NCI-H2196 (cell line): ENCODE results near the gene STK39.

Experiments used
- DNase-seq: peaks from one replicate; lab custom pipeline; 2025; ENCODE audit not compliant: unreplicated experiment; lab: John Stamatoyannopoulos, UW

STK39 gene

DNA sequence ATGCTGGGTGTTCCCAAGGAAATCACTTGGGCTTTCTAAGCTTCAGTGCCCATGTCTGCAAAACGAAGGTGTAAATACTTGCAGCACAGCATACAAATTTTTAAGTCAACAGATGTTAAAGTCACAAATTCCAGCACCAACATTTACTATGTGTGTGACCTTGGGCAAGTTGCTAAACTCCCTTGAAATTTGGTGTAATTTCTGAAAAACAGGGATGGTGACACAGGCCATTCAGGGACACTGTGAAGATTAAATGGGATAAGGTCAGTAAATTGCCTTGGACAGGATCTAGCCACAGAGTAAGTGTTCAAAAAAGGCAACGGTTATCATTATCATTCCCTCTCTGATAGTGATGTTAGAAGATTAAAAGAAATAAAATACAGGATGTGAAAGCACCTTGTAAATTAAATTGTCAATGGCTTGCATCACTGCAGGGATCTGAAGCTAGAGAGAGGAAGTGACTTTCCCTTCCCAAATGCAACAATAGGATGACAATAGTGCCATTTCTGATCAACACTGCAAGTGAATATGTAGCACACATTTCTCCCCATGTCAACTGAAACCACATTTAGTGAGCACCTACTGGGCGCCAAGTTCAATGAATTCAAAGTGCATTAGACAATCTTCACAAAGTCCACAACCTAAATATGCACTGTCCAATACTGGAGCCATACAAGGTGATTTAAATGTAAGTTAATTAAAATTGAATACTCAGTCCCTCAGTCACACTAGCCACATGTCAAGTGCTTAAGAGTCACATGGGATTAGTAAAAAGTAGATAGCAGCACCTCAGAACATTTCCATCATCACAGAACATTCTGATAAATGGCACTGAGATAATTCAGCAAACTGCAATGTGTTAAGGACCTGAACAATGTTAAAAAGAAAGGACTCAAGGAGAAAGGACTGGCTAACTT lies 81.2 kb downstream of the STK39 start:
- DNase-seq: no peak

GRCh38 chr2:168165397-168165796 lies 82.0 kb downstream of the STK39 start:
- DNase-seq: no peak

- no peak for DNase-seq
Measured at GRCh38 chr2:168160897-168161296, 86.5 kb downstream of the STK39 start.

DNA sequence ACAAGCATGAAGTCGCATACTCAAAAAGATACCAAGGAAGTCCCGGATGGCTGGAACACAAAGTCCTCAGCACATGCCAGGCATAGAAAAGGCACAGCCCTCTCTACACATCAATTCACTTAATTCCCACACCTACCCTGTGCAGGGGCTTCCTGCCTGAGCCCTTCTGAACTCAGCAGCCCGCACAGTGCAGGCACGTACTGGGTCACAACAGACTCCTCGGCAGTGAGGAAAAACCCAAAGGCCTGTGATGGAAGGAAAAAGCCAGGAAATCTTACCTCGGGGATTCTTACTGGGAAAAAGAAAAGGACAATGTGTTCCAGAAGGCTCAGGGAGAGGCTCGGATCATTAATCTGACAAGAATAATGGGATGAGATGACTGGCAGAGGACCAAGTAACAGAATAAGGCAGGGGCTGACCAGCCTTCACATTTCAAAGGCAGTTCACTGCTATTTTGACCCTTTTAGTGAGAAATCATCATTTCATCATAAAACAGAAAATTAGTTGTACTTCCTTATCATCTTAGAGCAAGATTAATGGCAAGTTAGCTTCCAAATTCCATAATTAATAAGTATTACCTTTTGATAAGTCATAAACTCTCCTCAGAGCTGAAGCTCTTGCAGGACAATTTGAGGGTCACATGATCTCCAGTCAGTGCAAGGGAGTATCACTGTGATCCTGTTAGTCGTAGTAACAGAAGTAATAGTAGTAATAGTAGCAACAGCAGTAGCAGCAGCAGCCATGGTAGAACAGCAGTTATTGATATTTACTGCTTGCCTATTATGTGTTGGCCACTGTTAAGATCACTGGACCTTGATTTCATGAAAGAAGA lies 87.4 kb downstream of the STK39 start:
- DNase-seq: no peak

DNA sequence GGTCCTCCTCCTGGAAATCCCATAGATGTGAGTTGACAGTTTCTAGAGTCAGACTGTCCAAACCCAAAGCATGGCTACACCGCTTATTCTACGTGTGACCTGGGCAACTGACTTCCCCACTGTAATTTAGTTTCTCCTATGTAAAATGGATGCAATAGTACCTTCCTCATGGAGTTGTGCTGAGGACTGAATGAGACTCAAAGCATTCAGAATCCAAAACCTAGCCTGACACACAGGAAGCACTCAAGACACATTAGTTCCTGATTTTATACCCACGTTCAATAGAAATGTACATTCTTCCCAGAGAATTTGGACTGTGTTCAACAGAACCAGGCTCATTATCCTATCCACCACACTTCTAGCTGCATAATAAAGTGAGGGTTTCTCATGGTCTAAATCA lies 88.8 kb downstream of the STK39 start:
- no peak for DNase-seq

GRCh38 chr2:168157926-168158325 lies 89.5 kb downstream of the STK39 start:
- no peak for DNase-seq

- DNase-seq: no peak
Measured at GRCh38 chr2:168157070-168157469, 90.3 kb downstream of the STK39 start.

GRCh38 chr2:168156661-168157060 lies 90.7 kb downstream of the STK39 start:
- DNase-seq: no peak

- DNase-seq: no peak
Measured at GRCh38 chr2:168155680-168156079, 91.7 kb downstream of the STK39 start.

DNA sequence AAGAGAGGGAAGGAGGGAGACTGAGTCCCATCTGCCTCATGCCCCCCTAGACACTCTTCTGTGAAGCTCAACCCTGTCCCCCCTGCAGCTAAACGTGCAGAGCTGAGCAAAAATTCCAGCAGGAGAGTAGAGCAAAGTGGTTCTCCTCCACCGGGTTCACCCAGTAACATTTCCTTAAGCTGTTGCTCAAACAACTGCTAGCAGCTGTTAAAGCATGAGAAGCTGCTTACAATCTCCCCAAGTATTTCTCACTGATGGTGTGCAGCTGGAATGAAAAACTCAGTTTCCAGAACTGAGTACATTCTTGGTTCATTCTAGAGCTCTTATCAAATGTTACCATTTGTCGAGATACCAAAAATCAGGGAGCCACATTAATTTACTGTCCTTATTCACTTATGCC lies 92.3 kb downstream of the STK39 start:
- DNase-seq: no peak

DNA sequence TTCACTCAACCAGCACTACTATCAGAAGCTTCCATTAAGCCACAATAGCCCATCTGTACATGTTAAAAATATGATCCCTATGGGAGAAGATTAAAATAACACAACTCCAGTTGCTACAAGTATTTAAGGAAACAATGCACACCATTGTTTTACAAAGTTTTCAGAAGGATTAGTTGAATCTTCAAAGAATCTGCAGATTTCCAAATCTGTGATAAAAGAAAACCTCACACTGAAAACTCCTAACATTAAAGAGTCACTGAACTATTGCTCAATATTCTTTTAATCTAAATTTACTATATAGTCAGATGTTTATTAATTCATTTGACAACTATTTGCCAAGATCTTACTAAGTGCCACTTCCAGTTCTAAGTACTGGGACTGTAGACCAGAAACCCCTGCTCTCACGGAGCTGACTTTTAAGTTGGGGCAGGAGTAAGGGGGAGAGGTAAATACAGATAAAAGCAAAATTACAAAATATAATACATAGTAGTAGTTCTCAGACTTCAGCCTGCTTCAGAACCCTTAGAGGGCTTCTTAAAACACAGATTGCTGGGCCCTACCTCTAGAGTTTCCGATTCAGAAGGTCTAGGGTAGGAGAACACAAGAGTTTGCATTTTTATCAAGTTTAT lies 94.4 kb downstream of the STK39 start:
- no peak for DNase-seq

GRCh38 chr2:168149986-168150385 lies 97.4 kb downstream of the STK39 start:
- no peak for DNase-seq

DNA sequence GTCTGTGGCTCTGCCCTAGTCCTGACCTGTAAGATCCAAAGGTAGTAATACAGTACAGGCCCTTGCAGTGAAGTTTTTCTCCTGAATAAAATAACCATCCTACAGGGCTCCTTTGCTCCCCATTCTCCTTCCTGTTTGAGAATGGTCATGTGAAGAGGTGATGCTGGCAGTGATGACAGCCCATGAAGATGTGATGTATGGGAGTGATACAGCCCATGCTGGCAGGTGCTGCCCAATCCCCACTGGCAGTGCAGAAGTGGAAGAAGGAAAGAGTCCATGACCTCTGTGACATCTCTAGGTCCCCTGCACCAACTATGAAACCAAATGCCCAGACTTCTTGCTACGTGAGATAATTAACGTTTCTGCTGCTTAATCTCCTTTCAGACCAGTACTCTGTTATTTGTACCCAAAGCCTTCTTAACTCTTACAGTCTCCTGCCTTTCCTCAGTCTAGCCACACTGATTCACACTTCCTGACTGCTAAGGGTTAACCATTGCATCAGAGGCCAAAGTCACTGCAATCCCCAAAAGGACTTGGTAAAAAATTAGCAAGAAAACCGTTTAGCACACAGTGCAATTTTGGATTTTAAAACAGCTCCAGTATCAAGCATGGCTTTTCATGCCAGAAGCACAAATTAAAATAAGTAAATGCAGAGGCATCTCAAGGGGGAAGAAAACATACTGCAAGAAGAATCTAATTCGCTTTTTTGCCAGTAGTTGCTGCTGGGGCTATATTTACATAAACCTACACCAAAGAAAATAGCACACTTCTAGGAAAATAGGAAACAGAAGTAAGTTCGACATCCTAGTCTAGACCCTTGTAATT lies 98.0 kb downstream of the STK39 start:
- DNase-seq: no peak

- DNase-seq: no peak
Measured at GRCh38 chr2:168147830-168148794, 99.3 kb downstream of the STK39 start.

DNA sequence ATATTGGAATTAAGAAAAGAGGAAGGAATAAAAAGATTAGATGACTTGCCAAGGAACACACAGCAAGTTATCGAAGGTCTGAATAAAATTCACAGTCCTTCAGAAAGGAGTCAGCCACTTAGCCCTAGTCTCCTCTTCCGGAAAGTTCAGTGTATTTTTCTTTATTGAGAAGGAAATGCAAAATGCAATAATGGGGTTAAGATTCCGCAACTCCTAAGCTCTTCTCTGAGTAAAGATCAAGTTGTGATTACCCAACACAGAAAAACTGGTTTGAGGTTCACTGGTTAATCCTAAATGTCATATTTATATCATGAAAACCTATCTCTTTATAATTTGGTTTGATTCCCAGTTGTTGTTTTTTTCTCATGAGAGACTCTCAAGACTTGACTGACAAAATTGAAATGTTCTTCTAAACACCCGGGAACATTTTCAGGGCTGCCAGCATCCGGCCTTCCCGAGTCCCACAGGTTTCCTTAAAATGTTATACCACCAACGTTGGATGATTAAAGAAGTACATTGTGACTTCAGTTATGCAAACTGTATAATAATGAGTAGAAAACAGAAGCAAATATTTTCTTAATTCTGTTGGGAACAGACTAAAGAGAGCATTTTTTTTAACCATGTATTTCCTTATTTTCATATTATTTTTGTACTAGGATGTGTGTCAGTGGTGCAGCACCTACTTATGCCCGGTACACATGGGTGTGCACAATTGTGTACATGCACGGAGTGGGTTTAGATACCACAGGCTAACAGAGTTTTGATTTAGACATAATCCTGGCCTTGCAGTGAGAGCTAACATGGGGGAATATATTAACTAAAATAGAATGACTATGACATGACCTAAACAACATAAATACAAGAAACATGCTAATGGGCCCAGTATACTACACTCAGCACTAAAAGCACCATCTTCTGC lies 100.2 kb downstream of the STK39 start:
- DNase-seq: no peak

DNA sequence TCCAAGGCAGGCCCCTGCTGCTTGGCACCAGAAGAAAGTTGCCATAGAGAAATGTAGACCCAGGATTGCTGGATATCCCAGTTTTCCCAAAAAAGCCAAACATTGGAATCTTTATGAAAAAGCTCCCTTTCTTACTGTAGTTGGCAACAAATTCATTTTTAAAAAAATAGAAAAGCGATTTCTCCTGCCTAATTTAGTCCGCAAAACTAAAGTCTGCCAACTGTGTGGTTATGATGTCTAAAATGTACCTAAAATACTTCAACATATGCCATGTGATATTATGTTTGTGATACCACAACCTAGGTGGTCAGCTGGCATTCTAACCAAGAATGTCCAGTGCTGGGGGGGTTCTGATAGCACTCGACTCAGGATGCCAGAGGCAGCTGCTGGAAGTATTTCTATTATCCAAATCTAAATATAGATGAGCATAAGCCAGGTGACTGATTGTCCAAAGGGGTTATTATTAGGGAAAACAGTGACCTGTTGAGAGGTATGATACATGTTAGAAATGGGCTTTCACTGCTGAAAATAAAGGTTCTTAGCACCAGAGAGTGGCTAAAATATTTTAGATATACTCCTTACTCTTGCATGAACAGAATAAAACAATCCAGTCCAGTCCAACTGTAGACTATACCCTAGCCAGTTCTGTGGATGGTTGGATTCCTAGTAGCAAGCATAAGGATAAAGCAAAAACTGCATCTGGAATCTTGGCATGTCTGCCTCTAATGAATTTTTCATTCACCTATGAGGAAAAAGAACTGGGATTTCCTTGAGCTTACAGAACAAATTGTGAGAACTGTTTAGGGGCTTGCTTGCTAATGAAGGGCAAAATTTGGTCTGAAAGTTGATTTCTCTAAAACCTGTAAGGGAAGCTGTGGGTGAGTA lies 101.7 kb downstream of the STK39 start:
- DNase-seq: no peak

GRCh38 chr2:168145011-168145410 lies 102.4 kb downstream of the STK39 start:
- DNase-seq: no peak

DNA sequence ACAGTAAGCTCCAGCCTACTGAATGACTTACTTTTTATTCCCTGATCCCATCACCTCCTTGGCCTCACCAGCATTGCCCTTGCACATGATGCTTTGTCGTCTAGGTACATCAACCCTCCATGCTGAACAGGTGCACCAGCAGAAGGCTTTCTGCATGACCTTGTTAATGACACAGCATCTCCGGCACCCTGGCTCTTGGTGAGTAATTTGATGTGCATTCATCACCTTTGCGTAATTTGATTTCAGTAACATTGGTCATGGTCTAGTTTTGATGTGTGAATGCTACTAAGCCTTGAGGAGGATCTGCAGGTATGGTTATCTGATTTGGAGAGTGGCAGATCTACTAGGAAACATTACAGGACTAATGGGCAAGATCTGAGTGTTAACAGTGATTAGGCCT lies 103.6 kb downstream of the STK39 start:
- DNase-seq: no peak
